Cardiac fibroblast (primary cell): ENCODE results near the gene PANK1.

Experiments used
- DNase-seq, 2 donors: peaks; one replicate each; pipeline versions ENCODE4 v3.0.0 to v3.0.0-alpha.2; 2010; ENCODE audit warnings: low read depth in 2 of 2
- H3K4me3 ChIP-seq, 2 donors: replicated peaks in 1 of 2; 1 replicate in 1 of 2; 2 replicates in 1 of 2; pipeline ENCODE4 v1.5.1; 2011; ENCODE audit warnings: low read depth in 2 of 2, low read length in 2 of 2, mild to moderate bottlenecking in 2 of 2, moderate library complexity in 1 of 2
- TF ChIP-seq, protein P1 (sequence below): IDR thresholded peaks from one replicate; pipeline ENCODE4 v1.5.1; 2011; ENCODE audit warnings: low read depth, mild to moderate bottlenecking, low read length, inconsistent platforms

PANK1 gene

DNA sequence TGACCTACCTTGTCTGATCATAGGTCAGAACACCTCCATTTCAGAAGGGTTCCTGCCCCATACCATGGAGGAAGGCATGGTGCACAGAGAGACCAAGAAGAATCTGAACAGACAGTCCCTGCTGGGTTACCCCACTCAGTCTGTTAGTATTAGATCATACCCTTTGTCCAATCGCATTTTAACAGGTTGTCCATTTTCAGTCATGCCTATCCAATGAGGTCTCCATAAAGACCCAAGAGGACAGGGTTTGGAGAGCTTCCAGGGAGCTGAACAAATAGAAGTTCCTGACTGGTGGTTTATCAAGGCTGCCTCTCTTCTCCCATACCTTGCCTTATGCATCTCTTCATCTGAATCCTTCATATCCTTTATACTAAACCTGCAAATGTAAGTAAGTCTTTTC, 88.4 kb downstream of the PANK1 start:
- H3K4me3 ChIP-seq: no peak overlapping the region
- TF ChIP-seq, protein P1, sequence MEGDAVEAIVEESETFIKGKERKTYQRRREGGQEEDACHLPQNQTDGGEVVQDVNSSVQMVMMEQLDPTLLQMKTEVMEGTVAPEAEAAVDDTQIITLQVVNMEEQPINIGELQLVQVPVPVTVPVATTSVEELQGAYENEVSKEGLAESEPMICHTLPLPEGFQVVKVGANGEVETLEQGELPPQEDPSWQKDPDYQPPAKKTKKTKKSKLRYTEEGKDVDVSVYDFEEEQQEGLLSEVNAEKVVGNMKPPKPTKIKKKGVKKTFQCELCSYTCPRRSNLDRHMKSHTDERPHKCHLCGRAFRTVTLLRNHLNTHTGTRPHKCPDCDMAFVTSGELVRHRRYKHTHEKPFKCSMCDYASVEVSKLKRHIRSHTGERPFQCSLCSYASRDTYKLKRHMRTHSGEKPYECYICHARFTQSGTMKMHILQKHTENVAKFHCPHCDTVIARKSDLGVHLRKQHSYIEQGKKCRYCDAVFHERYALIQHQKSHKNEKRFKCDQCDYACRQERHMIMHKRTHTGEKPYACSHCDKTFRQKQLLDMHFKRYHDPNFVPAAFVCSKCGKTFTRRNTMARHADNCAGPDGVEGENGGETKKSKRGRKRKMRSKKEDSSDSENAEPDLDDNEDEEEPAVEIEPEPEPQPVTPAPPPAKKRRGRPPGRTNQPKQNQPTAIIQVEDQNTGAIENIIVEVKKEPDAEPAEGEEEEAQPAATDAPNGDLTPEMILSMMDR: no peak
- DNase-seq: peak in 1 of 2 donors; percentile 82

DNA sequence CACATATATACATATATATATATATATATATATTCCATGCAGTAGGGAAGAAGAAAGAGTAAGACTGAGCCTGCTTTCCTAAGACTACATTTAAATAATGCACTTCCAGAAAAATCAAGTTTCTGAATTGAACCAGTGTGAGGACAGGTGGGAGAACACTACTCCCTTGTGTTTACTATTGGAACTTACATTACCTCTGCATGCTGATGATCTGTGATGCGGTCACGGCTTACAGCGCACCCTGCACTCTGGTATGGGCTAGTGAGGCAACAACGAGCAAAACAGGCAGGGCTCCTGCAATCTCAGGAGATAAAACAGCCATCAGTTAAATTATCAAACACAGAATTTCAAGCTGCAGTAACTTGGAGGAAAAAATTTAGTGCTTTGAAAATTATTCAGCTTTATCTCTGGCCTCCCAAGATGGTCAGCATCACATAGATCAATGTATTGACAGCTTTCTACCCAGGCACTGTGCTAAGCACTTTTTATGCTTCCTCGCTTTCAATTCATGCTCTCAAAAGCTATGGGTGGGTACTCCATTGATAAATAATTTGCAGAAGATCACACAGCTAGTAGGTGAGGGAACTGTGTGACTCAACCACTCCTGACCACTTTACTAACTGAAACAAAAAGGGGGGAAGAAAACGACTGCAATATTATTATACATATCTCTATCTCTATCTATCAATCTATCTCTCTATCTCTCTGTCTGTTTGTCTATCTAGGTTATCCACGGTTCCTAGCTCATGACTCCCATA, 89.2 kb downstream of the PANK1 start:
- H3K4me3 ChIP-seq: no peak overlapping the region
- TF ChIP-seq, protein P1: peak; percentile 18
- peak; percentile 38 to 45 for DNase-seq

DNA sequence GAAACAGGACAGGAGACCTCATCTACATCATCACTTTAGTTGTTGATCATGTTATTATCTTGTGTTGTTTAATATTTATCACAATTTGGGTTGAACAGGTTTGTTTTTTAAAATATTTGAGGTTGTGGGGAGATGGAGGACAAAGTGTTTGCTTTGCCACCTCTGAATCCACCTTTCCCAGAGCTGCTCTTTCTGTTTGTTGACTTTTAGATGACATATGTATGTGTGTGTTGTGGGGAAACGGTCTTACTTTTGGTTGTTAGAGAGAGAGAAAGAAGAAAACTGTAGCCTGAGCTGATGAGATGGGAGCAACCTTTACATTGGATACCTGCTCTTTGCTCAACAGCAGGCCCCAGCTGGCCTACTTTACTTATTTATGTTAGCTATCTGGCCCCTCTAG, 90.6 kb downstream of the PANK1 start:
- TF ChIP-seq, protein P1: no peak
- DNase-seq: peak in 1 of 2 donors; percentile 18
- no peak overlapping the region for H3K4me3 ChIP-seq

DNA sequence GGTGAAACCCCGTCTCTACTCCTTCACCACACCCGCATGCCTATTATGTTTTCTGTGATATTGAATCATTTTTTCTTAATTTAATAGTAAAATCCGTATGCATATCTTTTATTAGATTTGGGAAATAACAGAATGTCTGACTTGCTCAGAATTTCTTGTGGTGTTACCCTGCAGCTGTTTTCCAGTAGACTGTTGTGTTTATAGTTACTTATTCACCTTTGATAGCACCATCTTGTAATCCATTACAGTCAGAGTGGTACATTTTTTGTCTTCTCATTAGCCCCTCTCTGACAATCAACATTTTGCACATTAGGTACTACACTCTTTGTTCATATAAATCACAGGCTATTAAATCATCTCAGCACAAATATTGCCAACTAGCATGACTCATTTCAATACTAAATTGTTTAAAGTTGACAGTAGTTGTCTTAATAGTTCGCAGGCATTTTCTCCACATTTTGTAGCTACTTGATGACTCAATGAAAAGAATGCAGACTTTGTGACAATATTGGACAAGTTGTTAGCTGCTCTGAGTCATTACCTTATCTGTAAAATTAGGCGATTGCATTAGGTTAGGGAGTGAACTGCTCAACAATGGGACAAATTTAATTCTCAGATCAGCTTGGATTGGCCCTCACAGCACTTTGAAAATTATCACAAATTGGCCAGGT, 91.8 kb downstream of the PANK1 start:
- H3K4me3 ChIP-seq: no peak overlapping the region
- DNase-seq: peak; percentile 93 to 98
- TF ChIP-seq, protein P1: no peak

DNA sequence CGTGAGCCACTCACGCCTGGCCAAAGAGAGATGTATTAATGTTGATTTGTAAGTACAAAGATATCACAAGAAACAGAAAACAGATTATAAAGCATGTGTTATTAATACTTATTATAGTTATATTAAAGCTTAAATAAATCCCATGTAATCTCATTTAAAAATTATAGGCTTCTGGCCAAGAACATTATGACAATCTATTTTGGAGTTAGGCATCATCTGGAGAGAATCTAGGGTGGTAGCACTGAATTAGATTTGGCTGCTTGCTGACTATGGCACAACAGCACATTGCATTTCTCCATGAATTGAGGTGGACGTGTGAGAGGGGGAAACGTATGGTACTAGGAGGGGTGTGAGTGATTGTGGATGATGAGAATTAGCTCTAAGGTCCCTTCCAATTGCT, 92.8 kb downstream of the PANK1 start:
- no peak for DNase-seq
- H3K4me3 ChIP-seq: no peak overlapping the region
- TF ChIP-seq, protein P1: no peak

DNA sequence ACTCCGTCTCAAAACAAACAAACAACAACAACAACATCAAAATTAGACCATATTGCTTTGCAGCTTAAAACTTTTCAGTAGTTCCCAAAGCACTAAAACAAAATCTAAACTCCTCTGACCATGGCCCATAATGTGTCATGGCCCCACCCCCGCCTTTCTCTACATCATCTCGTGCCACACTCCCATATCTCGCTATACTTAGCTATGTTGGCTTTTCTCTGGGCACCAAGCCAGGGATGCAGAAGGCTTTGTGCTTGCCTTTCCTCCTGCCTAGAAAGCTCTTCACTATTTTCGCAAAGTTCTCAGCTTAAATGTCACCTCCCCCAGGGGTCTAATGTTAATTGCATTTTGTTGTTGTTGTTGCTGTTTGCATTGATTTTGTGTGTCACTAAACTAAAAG, 94.5 kb downstream of the PANK1 start:
- H3K4me3 ChIP-seq: no peak overlapping the region
- TF ChIP-seq, protein P1: no peak
- peak; percentile 28 to 67 for DNase-seq
